Stimulated activated CD4-positive, alpha-beta T cell treated with anti-CD3 and anti-CD28 coated beads, Interleukin-12 subunit alpha, Interleukin-12 subunit beta, amount 100 ng/mL, for 4 hours (primary cell): ENCODE data around the gene TMED5.
"Not testable (repeated sequence)": the region's sequence is repeated elsewhere in the genome, so short reads cannot be mapped to it uniquely, and the experiment has no call there.

Experiments
- DNase-seq: peaks from one replicate; pipeline ENCODE4 v3.0.0-alpha.2; 2020

The TMED5 gene

GRCh38 chr1:93179886-93180722, at the start of gene TMED5:
TMED5 (minus strand) TSS chr1:93180413; CDS start chr1:93180242, 171 bp downstream.
- peak; percentile 88 for DNase-seq

- no peak for DNase-seq
Measured at GRCh38 chr1:93223023-93223675, 42.9 kb upstream of the TMED5 start.

- no peak for DNase-seq
Measured at GRCh38 chr1:93221913-93222312, 41.7 kb upstream of the TMED5 start.

GRCh38 chr1:93220716-93221115, 40.5 kb upstream of the TMED5 start:
- DNase-seq = not testable (repeated sequence)

- no peak for DNase-seq
Measured at GRCh38 chr1:93219443-93219842, 39.2 kb upstream of the TMED5 start.

- no peak for DNase-seq
Measured at GRCh38 chr1:93215322-93215721, 35.1 kb upstream of the TMED5 start.

- no peak for DNase-seq
Measured at GRCh38 chr1:93207211-93207610, 27.0 kb upstream of the TMED5 start.

GRCh38 chr1:93206567-93206954, 26.3 kb upstream of the TMED5 start:
- DNase-seq = no peak

- no peak for DNase-seq
Measured at GRCh38 chr1:93205892-93206566, 25.8 kb upstream of the TMED5 start.

- DNase-seq = no peak
Measured at GRCh38 chr1:93200714-93201113, 20.5 kb upstream of the TMED5 start.

GRCh38 chr1:93200086-93200620, 19.9 kb upstream of the TMED5 start:
- no peak for DNase-seq

GRCh38 chr1:93199150-93199549, 18.9 kb upstream of the TMED5 start:
- DNase-seq = no peak

GRCh38 chr1:93196591-93196990, 16.4 kb upstream of the TMED5 start:
- DNase-seq = no peak

GRCh38 chr1:93194231-93194990, 14.2 kb upstream of the TMED5 start:
- DNase-seq = no peak

GRCh38 chr1:93190432-93190831, 10.2 kb upstream of the TMED5 start:
- no peak for DNase-seq

GRCh38 chr1:93186667-93187066, 6.5 kb upstream of the TMED5 start:
- no peak for DNase-seq

GRCh38 chr1:93180723-93181613, 755 bp upstream of the TMED5 start, which contains the start of gene CCDC18:
CCDC18 (plus strand) TSS chr1:93180724; CDS start chr1:93183362, 2,638 bp downstream.
- DNase-seq = peak; percentile 42

- no peak for DNase-seq
Measured at GRCh38 chr1:93178418-93178817, 1.8 kb downstream of the TMED5 start.

- DNase-seq = no peak
Measured at GRCh38 chr1:93177991-93178390, 2.2 kb downstream of the TMED5 start.

GRCh38 chr1:93174638-93175037, 5.6 kb downstream of the TMED5 start:
- DNase-seq = not testable (repeated sequence)

- no peak for DNase-seq
Measured at GRCh38 chr1:93172778-93173177, 7.4 kb downstream of the TMED5 start.
